ENCODE measurements around the gene LMF1.

Gene LMF1

GRCh38 chr16:933581-933980 is 37.2 kb downstream of the LMF1 start:
- Histone ChIP-seq H3K27ac (ENCODE audit: low read depth, low read length) (no peak overlapping the region), H3K27me3 (ENCODE audit: insufficient read depth, low read length) (no peaks in the 10 kb centered on the region), H3K4me1 (ENCODE audit: insufficient read depth, low read length) (peaks cover 4% of the 10 kb centered on the region; the same call in 1 of the 2 replicates), H3K9ac (ENCODE audit: low read depth, low read length) (no peak overlapping the region), H3K36me3 (ENCODE audit: insufficient read depth, low read length) (no peaks in the 10 kb centered on the region), H3K4me3 (ENCODE audit: low read length) (no peak overlapping the region), H3K9me3 (ENCODE audit: insufficient read depth, low read depth, low read length) (no peaks in the 10 kb centered on the region)
- 96% methylated on average over 15 of the region's 15 CpGs for WGBS

- H3K27ac ChIP-seq (ENCODE audit: low read depth, low read length): no peak overlapping the region
- no peaks in the 10 kb centered on the region for H3K27me3 ChIP-seq (ENCODE audit: insufficient read depth, low read length)
- H3K4me1 ChIP-seq (ENCODE audit: insufficient read depth, low read length): peaks cover 4% of the 10 kb centered on the region; the same call in 1 of the 2 replicates
- no peaks in the 10 kb centered on the region for H3K9me3 ChIP-seq (ENCODE audit: insufficient read depth, low read depth, low read length)
- no peaks in the 10 kb centered on the region for H3K36me3 ChIP-seq (ENCODE audit: insufficient read depth, low read length)
- H3K4me3 ChIP-seq (ENCODE audit: low read length): no peak overlapping the region
- WGBS: 94% methylated on average over 21 of the region's 21 CpGs
- H3K9ac ChIP-seq (ENCODE audit: low read depth, low read length): no peak overlapping the region
Observed at GRCh38 chr16:932831-933330, 37.9 kb downstream of the LMF1 start.

GRCh38 chr16:931626-932500 is 38.9 kb downstream of the LMF1 start:
- H3K9me3 ChIP-seq (ENCODE audit: insufficient read depth, low read depth, low read length): peaks cover under 1% of the 10 kb centered on the region; the same call in 1 of the 2 replicates
- 91% methylated on average over 44 of the region's 44 CpGs for WGBS
- H3K4me3 ChIP-seq (ENCODE audit: low read length): no peak overlapping the region
- H3K27me3 ChIP-seq (ENCODE audit: insufficient read depth, low read length): no peaks in the 10 kb centered on the region
- H3K4me1 ChIP-seq (ENCODE audit: insufficient read depth, low read length): peaks cover 4% of the 10 kb centered on the region; the same call in 1 of the 2 replicates
- H3K9ac ChIP-seq (ENCODE audit: low read depth, low read length): no peak overlapping the region
- H3K36me3 ChIP-seq (ENCODE audit: insufficient read depth, low read length): no peaks in the 10 kb centered on the region
- H3K27ac ChIP-seq (ENCODE audit: low read depth, low read length): no peak overlapping the region

- peaks cover 4% of the 10 kb centered on the region; the same call in 1 of the 2 replicates for H3K4me1 ChIP-seq (ENCODE audit: insufficient read depth, low read length)
- H3K27me3 ChIP-seq (ENCODE audit: insufficient read depth, low read length): no peaks in the 10 kb centered on the region
- peaks cover 7% of the 10 kb centered on the region for H3K9me3 ChIP-seq (ENCODE audit: insufficient read depth, low read depth, low read length)
- 93% methylated on average over 20 of the region's 21 CpGs for WGBS
- H3K27ac ChIP-seq (ENCODE audit: low read depth, low read length): no peak overlapping the region
- no peak overlapping the region for H3K4me3 ChIP-seq (ENCODE audit: low read length)
- H3K36me3 ChIP-seq (ENCODE audit: insufficient read depth, low read length): peaks cover under 1% of the 10 kb centered on the region; the same call in 1 of the 2 replicates
- H3K9ac ChIP-seq (ENCODE audit: low read depth, low read length): no peak overlapping the region
Observed at GRCh38 chr16:931171-931570, 39.6 kb downstream of the LMF1 start.

GRCh38 chr16:930511-930910 is 40.3 kb downstream of the LMF1 start:
- no peak overlapping the region for H3K27ac ChIP-seq (ENCODE audit: low read depth, low read length)

GRCh38 chr16:930076-930475 is 40.7 kb downstream of the LMF1 start:
- Histone ChIP-seq H3K4me3 (ENCODE audit: low read length) (no peak overlapping the region), H3K9ac (ENCODE audit: low read depth, low read length) (no peak overlapping the region), H3K9me3 (ENCODE audit: insufficient read depth, low read depth, low read length) (peaks cover 14% of the 10 kb centered on the region), H3K27me3 (ENCODE audit: insufficient read depth, low read length) (no peaks in the 10 kb centered on the region), H3K27ac (ENCODE audit: low read depth, low read length) (no peak overlapping the region), H3K4me1 (ENCODE audit: insufficient read depth, low read length) (peaks cover 4% of the 10 kb centered on the region; the same call in 1 of the 2 replicates), H3K36me3 (ENCODE audit: insufficient read depth, low read length) (peaks cover 4% of the 10 kb centered on the region; the same call in 1 of the 2 replicates)
- WGBS: 90% methylated on average over 20 of the region's 20 CpGs

More at GRCh38 chr16:930511-930910, 40.3 kb downstream of the LMF1 start:
- Histone ChIP-seq H3K27me3 (ENCODE audit: insufficient read depth, low read length) (no peaks in the 10 kb centered on the region), H3K36me3 (ENCODE audit: insufficient read depth, low read length) (peaks cover 4% of the 10 kb centered on the region; the same call in 1 of the 2 replicates), H3K4me1 (ENCODE audit: insufficient read depth, low read length) (peaks cover 4% of the 10 kb centered on the region; the same call in 1 of the 2 replicates), H3K4me3 (ENCODE audit: low read length) (no peak overlapping the region), H3K9me3 (ENCODE audit: insufficient read depth, low read depth, low read length) (peaks cover 14% of the 10 kb centered on the region), H3K9ac (ENCODE audit: low read depth, low read length) (no peak overlapping the region)
- WGBS: 94% methylated on average over 17 of the region's 17 CpGs

- no peak overlapping the region for H3K9ac ChIP-seq (ENCODE audit: low read depth, low read length)
- no peak overlapping the region for H3K27ac ChIP-seq (ENCODE audit: low read depth, low read length)
- no peaks in the 10 kb centered on the region for H3K27me3 ChIP-seq (ENCODE audit: insufficient read depth, low read length)
- WGBS: 50% methylated on average over 45 of the region's 45 CpGs
- H3K36me3 ChIP-seq (ENCODE audit: insufficient read depth, low read length): peaks cover 4% of the 10 kb centered on the region; the same call in 1 of the 2 replicates
- no peak overlapping the region for H3K4me3 ChIP-seq (ENCODE audit: low read length)
- peaks cover 4% of the 10 kb centered on the region; the same call in 1 of the 2 replicates for H3K4me1 ChIP-seq (ENCODE audit: insufficient read depth, low read length)
- peaks cover 14% of the 10 kb centered on the region for H3K9me3 ChIP-seq (ENCODE audit: insufficient read depth, low read depth, low read length)
Observed at GRCh38 chr16:929227-930073, 41.3 kb downstream of the LMF1 start.

GRCh38 chr16:928526-928925 is 42.3 kb downstream of the LMF1 start:
- Histone ChIP-seq H3K4me3 (ENCODE audit: low read length) (no peak overlapping the region), H3K4me1 (ENCODE audit: insufficient read depth, low read length) (peaks cover 4% of the 10 kb centered on the region; the same call in 1 of the 2 replicates), H3K27me3 (ENCODE audit: insufficient read depth, low read length) (no peaks in the 10 kb centered on the region), H3K36me3 (ENCODE audit: insufficient read depth, low read length) (peaks cover 4% of the 10 kb centered on the region; the same call in 1 of the 2 replicates), H3K27ac (ENCODE audit: low read depth, low read length) (no peak overlapping the region), H3K9ac (ENCODE audit: low read depth, low read length) (no peak overlapping the region), H3K9me3 (ENCODE audit: insufficient read depth, low read depth, low read length) (peaks cover 14% of the 10 kb centered on the region)
- WGBS: 95% methylated on average over 6 of the region's 11 CpGs

- WGBS: 96% methylated on average over 18 of the region's 18 CpGs
- no peaks in the 10 kb centered on the region for H3K27me3 ChIP-seq (ENCODE audit: insufficient read depth, low read length)
Observed at GRCh38 chr16:927931-928330, 42.9 kb downstream of the LMF1 start.

GRCh38 chr16:927406-927805 is 43.4 kb downstream of the LMF1 start:
- Histone ChIP-seq H3K4me1 (ENCODE audit: insufficient read depth, low read length) (peaks cover 4% of the 10 kb centered on the region; the same call in 1 of the 2 replicates), H3K27me3 (ENCODE audit: insufficient read depth, low read length) (no peaks in the 10 kb centered on the region), H3K36me3 (ENCODE audit: insufficient read depth, low read length) (peaks cover 4% of the 10 kb centered on the region; the same call in 1 of the 2 replicates), H3K9ac (ENCODE audit: low read depth, low read length) (no peak overlapping the region), H3K4me3 (ENCODE audit: low read length) (no peak overlapping the region), H3K27ac (ENCODE audit: low read depth, low read length) (no peak overlapping the region), H3K9me3 (ENCODE audit: insufficient read depth, low read depth, low read length) (peaks cover 15% of the 10 kb centered on the region)
- WGBS: 84% methylated on average over 15 of the region's 15 CpGs

More at GRCh38 chr16:927931-928330, 42.9 kb downstream of the LMF1 start:
- H3K36me3 ChIP-seq (ENCODE audit: insufficient read depth, low read length): peaks cover 4% of the 10 kb centered on the region; the same call in 1 of the 2 replicates
- no peak overlapping the region for H3K4me3 ChIP-seq (ENCODE audit: low read length)
- no peak overlapping the region for H3K9ac ChIP-seq (ENCODE audit: low read depth, low read length)
- H3K9me3 ChIP-seq (ENCODE audit: insufficient read depth, low read depth, low read length): peaks cover 14% of the 10 kb centered on the region
- H3K4me1 ChIP-seq (ENCODE audit: insufficient read depth, low read length): peaks cover 4% of the 10 kb centered on the region; the same call in 1 of the 2 replicates
- H3K27ac ChIP-seq (ENCODE audit: low read depth, low read length): no peak overlapping the region

All from HUES64 (cell line).